Large intestine (tissue), 3 donors: ENCODE measurements around the gene THOP1. TPM values are rescaled to one million over a fixed set of nuclear protein-coding genes. Genes with fewer than 3 reads are reported as not detected.

Source experiments
- DNase-seq, 2 donors: peaks; one replicate each; pipeline versions ENCODE4 v3.0.0 to v3.0.0-alpha.2; 2013
- H3K27ac ChIP-seq: one replicate; pipeline ENCODE4 v1.5.1; 2013; ENCODE audit warnings: low read length
- H3K27me3 ChIP-seq: 2 replicates; pipeline ENCODE4 v1.6.1; 2013; ENCODE audit warnings: low read length; ENCODE audit not compliant: control insufficient read depth, insufficient read depth
- H3K36me3 ChIP-seq: 2 replicates; pipeline ENCODE4 v1.6.1; 2013; ENCODE audit warnings: low read length; ENCODE audit not compliant: control insufficient read depth, insufficient read depth
- H3K4me1 ChIP-seq: one replicate; pipeline ENCODE4 v1.6.1; 2013; ENCODE audit warnings: low read length; ENCODE audit not compliant: control insufficient read depth, insufficient read depth
- H3K4me3 ChIP-seq: one replicate; pipeline ENCODE4 v1.5.1; 2013; ENCODE audit warnings: low read length
- H3K9me3 ChIP-seq: one replicate; pipeline ENCODE4 v1.6.1; 2013; ENCODE audit warnings: mild to moderate bottlenecking, low read depth, low read length, moderate library complexity; ENCODE audit not compliant: control insufficient read depth
- WGBS: methylation state at CpG from one replicate; pipeline ENCODE4 v1.1.5; 2013; ENCODE audit warnings: low lambda C conversion rate; ENCODE audit not compliant: insufficient coverage; 5-methylcytosine and 5-hydroxymethylcytosine counted together
- polyA plus RNA-seq: library from polyadenylated mRNA; unstranded; fragments of 120-200 nt; gene quantifications from one replicate; pipeline ENCODE4 v1.2.1, GENCODE V29; 2013

Gene THOP1
- polyA plus RNA-seq, 1 donor = 41.3 TPM

GRCh38 chr19:2793126-2793525 lies 7.8 kb downstream of the THOP1 start:
- WGBS = no CpG with 5 or more reads among the region's 7 CpGs
- peaks cover 48% of the 10 kb centered on the region for H3K36me3 ChIP-seq
- no peaks in the 10 kb centered on the region for H3K9me3 ChIP-seq
- H3K27ac ChIP-seq = no peak overlapping the region
- no peak overlapping the region for H3K4me3 ChIP-seq
- H3K4me1 ChIP-seq = no peaks in the 10 kb centered on the region
- DNase-seq = no peak
- no peaks in the 10 kb centered on the region for H3K27me3 ChIP-seq

GRCh38 chr19:2793577-2793976 lies 8.3 kb downstream of the THOP1 start:
- Histone ChIP-seq H3K36me3 (peaks cover 50% of the 10 kb centered on the region), H3K4me1 (no peaks in the 10 kb centered on the region)
- WGBS = no CpG with 5 or more reads among the region's 12 CpGs

GRCh38 chr19:2795827-2796658 lies 10.7 kb downstream of the THOP1 start:
- H3K36me3 ChIP-seq = peaks cover 57% of the 10 kb centered on the region
- H3K4me1 ChIP-seq = no peaks in the 10 kb centered on the region
- no CpG with 5 or more reads among the region's 27 CpGs for WGBS
- H3K27ac ChIP-seq = no peak overlapping the region
- no peak for DNase-seq
- H3K9me3 ChIP-seq = no peaks in the 10 kb centered on the region
- H3K4me3 ChIP-seq = no peak overlapping the region
- H3K27me3 ChIP-seq = no peaks in the 10 kb centered on the region

More at GRCh38 chr19:2793577-2793976, 8.3 kb downstream of the THOP1 start:
- Histone ChIP-seq H3K9me3 (no peaks in the 10 kb centered on the region), H3K4me3 (no peak overlapping the region), H3K27ac (no peak overlapping the region), H3K27me3 (no peaks in the 10 kb centered on the region)
- DNase-seq = no peak

- WGBS = no CpG with 5 or more reads among the region's 23 CpGs
- Histone ChIP-seq H3K36me3 (peaks cover 59% of the 10 kb centered on the region), H3K9me3 (no peaks in the 10 kb centered on the region), H3K27ac (no peak overlapping the region), H3K27me3 (no peaks in the 10 kb centered on the region), H3K4me3 (no peak overlapping the region), H3K4me1 (no peaks in the 10 kb centered on the region)
- no peak for DNase-seq
Observed at GRCh38 chr19:2796659-2797266, 11.5 kb downstream of the THOP1 start.

- H3K9me3 ChIP-seq = no peaks in the 10 kb centered on the region
- 100% methylated on average over 4 of the region's 15 CpGs for WGBS
- H3K4me3 ChIP-seq = no peak overlapping the region
- no peaks in the 10 kb centered on the region for H3K4me1 ChIP-seq
- peaks cover 58% of the 10 kb centered on the region for H3K36me3 ChIP-seq
- H3K27me3 ChIP-seq = no peaks in the 10 kb centered on the region
- no peak overlapping the region for H3K27ac ChIP-seq
- DNase-seq = no peak
Observed at GRCh38 chr19:2797280-2797679, 12.0 kb downstream of the THOP1 start.

- H3K36me3 ChIP-seq = peaks cover 65% of the 10 kb centered on the region
- no peaks in the 10 kb centered on the region for H3K27me3 ChIP-seq
- no peaks in the 10 kb centered on the region for H3K9me3 ChIP-seq
- no CpG with 5 or more reads among the region's 16 CpGs for WGBS
- no peaks in the 10 kb centered on the region for H3K4me1 ChIP-seq
- no peak overlapping the region for H3K27ac ChIP-seq
- H3K4me3 ChIP-seq = no peak overlapping the region
- DNase-seq = no peak
Observed at GRCh38 chr19:2798158-2798685, 12.9 kb downstream of the THOP1 start.

- peaks cover 65% of the 10 kb centered on the region for H3K36me3 ChIP-seq
- no peaks in the 10 kb centered on the region for H3K27me3 ChIP-seq
- H3K27ac ChIP-seq = no peak overlapping the region
- H3K4me1 ChIP-seq = no peaks in the 10 kb centered on the region
- H3K4me3 ChIP-seq = no peak overlapping the region
- WGBS = no CpG with 5 or more reads among the region's 7 CpGs
- H3K9me3 ChIP-seq = no peaks in the 10 kb centered on the region
- DNase-seq = no peak
Observed at GRCh38 chr19:2798733-2799132, 13.4 kb downstream of the THOP1 start.

GRCh38 chr19:2799273-2800020 lies 14.1 kb downstream of the THOP1 start:
- H3K9me3 ChIP-seq = no peaks in the 10 kb centered on the region
- no CpG with 5 or more reads among the region's 41 CpGs for WGBS

GRCh38 chr19:2800506-2800905 lies 15.2 kb downstream of the THOP1 start:
- Histone ChIP-seq H3K4me3 (no peak overlapping the region), H3K4me1 (no peaks in the 10 kb centered on the region), H3K36me3 (peaks cover 70% of the 10 kb centered on the region), H3K27ac (no peak overlapping the region), H3K27me3 (no peaks in the 10 kb centered on the region), H3K9me3 (no peaks in the 10 kb centered on the region)
- WGBS = no CpG with 5 or more reads among the region's 22 CpGs
- no peak for DNase-seq

More at GRCh38 chr19:2799273-2800020, 14.1 kb downstream of the THOP1 start:
- H3K27ac ChIP-seq = no peak overlapping the region
- no peak overlapping the region for H3K4me3 ChIP-seq
- no peaks in the 10 kb centered on the region for H3K4me1 ChIP-seq
- DNase-seq = no peak
- peaks cover 68% of the 10 kb centered on the region for H3K36me3 ChIP-seq
- no peaks in the 10 kb centered on the region for H3K27me3 ChIP-seq

GRCh38 chr19:2802826-2803225 lies 17.5 kb downstream of the THOP1 start:
- Histone ChIP-seq H3K27me3 (no peaks in the 10 kb centered on the region), H3K36me3 (peaks cover 69% of the 10 kb centered on the region), H3K4me3 (no peak overlapping the region), H3K4me1 (no peaks in the 10 kb centered on the region), H3K9me3 (peaks cover 9% of the 10 kb centered on the region), H3K27ac (no peak overlapping the region)
- no CpG with 5 or more reads among the region's 17 CpGs for WGBS
- DNase-seq = no peak
